NOMO-1 treated with dmso at 0.1 percent for 144 hours (cell line): Measurements from ENCODE around the gene RBM38.

Experiments
- DNase-seq: peaks from one replicate; lab custom pipeline; 2025; ENCODE audit not compliant: unreplicated experiment; lab: John Stamatoyannopoulos, UW

The RBM38 gene

GRCh38 chr20:57448764-57449354, 57.7 kb downstream of the RBM38 start:
- DNase-seq: no peak

DNA sequence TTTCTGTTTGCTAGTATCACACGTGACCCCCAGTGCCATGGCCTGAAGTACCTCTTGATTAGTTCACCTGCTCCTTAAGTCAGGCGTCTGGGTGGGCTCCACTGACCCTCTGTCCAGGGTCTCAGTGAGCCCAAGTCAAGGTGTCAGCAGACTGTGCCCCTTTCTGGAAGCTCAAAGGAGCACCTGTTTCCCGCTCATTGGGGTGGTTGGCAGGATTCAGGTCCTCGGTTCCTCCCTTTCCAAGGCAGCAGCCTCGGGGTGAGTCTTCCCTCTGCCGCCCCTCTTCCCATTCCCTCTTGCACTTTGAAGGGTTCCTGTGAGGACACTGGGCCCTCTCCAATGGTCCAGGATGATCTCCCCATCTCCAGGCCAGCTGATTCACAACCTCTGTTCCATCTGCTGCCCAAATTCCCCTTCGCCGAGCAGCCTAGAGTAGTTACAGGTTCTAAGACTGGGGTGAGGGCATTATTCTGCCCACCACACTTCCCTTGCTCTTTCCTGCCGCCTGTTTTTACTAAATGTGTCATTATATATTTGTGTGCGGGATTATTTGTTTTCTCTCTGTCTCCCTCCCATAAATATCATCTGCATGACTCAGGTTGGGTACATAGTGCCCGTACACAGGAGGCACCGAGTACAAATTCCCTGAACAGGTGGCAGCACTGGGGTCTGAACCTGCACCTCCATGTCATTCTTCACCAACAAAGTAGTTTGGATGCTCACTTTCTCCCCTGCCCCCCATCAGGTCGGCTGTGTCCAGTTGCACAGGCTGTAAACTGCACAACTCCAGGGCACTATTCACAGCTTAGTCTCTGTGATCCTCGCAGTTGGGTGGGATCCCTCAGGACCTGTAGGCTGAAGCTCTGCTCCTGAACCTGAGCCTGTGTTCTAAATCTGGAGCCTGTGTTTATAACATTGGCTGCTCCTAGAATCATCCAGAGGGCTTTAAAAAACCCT, 58.5 kb downstream of the RBM38 start:
- DNase-seq: no peak

DNA sequence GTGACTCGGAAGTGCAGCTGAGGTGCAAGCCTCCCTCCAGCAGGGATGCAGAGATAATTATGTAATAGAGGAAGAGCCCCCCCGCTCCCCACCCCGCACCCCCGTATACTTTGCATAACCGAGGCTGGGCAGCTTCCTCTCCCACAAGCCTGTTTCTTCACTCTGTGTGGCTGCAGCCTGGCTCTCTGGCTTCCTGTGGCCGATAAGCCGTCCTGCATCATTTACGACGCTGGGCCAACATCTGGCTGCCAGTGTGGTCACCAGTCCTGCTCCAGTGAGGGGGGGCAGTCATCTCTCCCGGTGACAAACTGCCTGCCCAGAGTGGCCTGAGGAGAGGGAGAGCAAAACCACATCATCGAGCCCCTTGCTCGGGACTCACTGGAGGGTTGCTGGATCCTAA, 59.2 kb downstream of the RBM38 start:
- DNase-seq: peak; percentile 94

DNA sequence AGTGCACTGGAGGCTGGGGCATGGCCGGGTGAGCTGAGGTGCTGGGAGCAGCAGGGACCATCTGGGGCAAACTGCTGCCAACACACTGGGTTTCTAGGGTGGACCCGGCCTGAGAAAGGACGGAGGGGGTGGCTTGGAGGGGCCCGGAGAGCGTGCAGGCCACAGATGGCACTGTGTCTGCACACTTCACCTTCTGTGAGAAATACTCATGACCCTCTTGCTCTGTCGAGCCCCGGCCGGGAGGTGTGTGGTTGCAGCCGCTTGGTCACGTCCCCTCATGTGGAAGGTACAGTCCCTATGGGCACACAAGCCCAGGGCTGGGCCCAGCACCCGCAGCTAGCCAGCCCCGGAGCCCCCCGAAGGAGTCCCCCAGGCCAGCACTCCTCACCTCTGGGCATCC, 59.7 kb downstream of the RBM38 start:
- no peak for DNase-seq

- no peak for DNase-seq
These were observed 60.2 kb downstream of the RBM38 start for GRCh38 chr20:57451431-57451794.

- peak; percentile 86 for DNase-seq
These were observed 60.8 kb downstream of the RBM38 start for GRCh38 chr20:57451795-57452661.

GRCh38 chr20:57455386-57455785, 64.2 kb downstream of the RBM38 start:
- no peak for DNase-seq

GRCh38 chr20:57456116-57456515, 64.9 kb downstream of the RBM38 start:
- no peak for DNase-seq

GRCh38 chr20:57457243-57458095, 66.3 kb downstream of the RBM38 start:
- no peak for DNase-seq

GRCh38 chr20:57458400-57459160, 67.4 kb downstream of the RBM38 start:
- peak; percentile 58 for DNase-seq
